HG03565 (cell line): ENCODE results near the gene CISTR.
"Not testable (repeated sequence)": the region's sequence is repeated elsewhere in the genome, so short reads cannot be mapped to it uniquely, and the experiment has no call there.

Source experiments
- ATAC-seq: cut with Tn5 transposase; IDR thresholded peaks from one replicate; pipeline ENCODE4 v1.9.1; 2021; ENCODE audit warnings: mild to moderate bottlenecking, moderate library complexity; ENCODE audit not compliant: unreplicated experiment

The CISTR gene

DNA sequence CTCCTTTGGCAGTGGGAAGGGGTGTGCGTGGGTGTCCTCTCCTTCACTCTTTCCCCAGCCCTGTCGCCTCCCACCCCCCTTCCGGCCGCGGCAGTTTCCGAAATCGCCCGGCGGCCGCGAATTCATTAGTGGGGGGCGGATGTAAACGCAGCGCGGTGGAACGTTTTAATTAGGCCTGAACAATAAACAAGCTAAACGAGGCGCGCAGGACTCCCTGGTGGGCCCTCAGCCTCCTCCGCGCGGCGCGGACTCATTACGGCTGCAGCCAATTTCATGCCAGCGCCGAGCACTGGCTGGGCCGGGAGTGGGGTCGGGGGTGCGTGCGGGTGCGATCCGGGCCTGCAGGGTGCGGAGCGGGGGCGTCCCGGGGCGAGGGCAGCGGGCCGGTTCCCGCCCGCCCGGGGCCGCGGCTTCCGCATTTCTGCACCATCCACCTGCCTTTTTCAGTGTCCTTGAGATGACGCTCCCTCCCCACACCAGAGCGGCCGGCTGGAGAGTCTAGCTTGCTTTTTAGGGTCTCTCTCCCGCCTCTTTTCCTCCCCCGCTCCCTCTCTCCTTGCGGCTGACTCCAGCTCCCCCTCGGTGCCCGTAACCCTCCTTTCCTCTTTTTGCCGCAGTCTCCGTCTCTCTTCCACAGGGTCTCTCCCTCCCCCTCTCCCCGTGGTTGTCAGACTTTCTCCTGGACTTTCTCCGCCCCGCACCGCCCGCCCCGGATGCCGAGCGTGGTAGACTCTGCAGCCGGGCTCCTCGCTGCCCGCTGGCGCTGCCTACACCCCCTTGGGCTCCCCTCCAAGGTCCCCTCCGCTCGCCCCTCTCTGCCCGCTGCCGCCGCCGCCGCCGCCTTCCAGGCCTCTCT is at the start of gene CISTR:
Gene CISTR, minus strand, starts transcription at position 644 of the 856 bp plus-strand sequence.
- no peak for ATAC-seq

DNA sequence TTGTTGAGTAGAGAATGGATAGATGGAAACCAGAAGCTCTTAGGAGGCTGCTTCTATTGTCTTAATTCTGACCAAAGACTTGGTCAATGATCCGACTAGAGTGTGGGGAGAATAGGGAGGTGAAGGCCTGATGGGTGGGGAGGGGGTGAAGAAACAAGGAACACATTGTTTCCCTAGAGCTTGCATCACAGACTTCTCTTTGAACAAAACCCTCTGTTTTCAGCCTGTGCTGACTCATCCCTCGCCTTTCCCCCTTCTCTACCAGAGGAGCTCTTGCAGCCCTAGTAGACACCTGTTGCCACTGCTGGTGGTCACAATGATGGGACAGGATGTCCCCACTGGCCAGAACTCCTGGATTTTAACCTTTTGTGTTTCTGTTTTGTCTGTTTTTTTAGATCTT is 46.8 kb upstream of the CISTR start:
- no peak for ATAC-seq

DNA sequence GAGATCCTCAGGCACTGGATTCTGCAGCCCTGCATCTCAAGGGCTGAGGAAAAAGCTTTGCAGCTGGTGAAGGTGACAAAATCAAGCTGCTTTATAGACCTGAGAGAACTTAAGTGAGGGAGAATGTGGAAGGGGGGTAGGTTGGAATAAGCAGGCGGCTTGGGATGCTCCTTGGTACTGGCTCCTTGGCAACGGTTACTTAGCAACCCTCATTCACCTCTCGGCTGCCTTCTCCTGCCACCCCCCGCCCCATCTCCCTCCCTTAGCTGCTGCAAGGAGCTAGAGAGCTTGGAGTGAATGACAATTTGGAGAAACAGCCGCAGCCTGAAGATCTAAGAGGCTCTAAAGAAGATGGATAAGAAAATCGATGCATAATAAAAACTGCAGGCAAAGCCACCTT is 44.1 kb upstream of the CISTR start:
- ATAC-seq = no peak

DNA sequence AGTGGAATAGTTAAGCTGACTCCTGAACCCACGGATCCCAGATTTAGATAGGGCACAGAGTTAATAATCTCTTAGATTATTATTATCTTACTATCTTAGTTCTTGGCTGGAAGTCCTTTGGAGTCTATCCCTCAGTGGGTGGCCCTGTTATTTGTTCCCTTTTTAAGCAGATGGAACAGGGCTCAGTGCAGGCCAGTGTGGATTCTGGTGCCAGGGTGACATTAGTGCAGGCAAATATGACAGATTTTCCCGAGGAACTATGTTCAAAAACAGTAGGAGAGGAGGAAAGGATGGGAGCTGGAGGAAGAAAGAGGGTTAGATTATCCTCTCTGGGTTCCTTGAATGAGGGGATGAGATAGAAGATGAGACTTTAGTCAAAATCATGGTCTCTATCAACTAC is 41.4 kb upstream of the CISTR start:
- no peak for ATAC-seq

DNA sequence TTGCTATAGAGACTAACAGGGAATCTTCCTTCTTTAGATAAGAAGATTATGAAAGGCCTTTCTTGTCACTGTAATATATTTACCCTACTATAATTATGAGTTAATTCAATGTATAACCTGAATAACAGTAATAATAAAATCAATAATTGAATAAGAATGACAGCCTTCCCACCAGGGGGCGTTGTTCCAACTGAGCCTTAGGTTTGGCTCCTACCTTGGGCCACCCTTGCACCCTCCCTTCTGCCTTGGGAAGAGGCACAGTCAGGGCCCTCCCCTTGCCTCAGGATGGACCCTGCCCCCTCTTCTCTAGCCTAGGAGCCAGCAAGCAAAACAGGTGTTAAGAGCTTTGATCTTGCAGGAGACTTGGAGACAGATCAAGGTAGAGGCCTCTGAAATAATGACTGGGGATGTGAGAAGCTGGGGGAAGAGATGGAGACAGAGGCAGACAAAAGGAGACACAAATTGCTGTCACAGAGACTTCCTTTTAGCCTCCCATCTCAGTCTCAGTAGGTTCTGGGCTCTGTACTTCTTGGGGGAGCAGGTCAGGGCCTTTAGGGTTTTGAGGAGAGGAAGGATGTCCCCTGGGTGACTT is 40.1 kb upstream of the CISTR start:
- no peak for ATAC-seq

DNA sequence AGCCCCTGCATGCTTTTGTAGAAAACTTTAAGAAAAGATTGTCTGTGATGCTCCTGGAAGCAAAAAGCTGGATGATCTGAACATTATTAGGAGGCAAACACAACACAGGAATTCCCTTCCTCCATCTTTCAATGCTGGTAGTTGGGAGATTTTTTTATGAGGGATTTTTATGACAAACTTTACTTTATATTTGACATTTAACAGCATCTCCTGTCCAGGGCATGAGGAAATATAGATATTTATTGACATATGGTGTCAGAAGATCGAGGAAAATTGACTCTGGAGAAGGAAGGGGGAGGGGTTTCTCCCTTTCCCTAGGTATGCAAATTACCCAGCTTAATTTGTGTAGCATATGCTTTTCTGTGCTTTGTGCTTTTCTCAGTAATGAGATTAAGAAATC is 37.8 kb upstream of the CISTR start:
- no peak for ATAC-seq

DNA sequence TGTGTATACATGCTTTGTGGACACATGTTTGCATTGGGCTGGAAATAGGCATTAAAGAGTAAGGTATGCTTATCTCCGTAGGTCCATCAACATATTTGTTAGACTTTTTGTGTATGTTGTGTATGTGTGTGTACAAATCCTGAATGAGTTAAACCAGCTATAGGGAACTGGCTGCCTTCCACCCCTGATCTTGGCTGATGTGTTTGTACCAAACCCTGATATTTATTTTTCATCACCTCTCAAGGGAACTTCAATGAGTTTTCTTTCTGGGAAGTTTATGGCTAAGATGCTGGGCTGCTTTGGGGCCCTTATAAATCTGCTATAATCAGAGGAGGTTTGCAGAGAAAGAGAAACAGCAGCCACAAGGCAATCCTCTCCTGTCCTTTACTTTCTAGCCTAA is 37.1 kb upstream of the CISTR start:
- no peak for ATAC-seq

DNA sequence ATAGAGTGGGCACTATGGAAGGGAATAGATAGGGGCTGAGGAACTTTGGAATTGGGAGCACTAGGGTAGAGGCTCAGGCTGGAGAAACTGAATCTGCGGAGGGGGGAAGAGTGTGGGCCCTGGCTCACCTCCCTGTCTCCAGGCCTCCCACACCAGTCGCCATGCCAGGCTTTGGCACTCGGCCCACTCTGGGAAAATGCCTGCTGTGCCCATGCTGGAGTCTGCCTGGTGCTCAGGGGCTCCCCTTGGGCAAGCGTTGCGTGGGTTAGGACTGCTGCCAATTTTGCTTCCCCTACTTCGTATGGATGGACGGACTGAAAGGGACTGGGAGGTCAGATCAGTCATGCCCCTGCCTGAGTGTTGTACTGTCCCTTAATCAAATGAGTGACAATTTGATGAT is 34.6 kb upstream of the CISTR start:
- ATAC-seq = no peak

DNA sequence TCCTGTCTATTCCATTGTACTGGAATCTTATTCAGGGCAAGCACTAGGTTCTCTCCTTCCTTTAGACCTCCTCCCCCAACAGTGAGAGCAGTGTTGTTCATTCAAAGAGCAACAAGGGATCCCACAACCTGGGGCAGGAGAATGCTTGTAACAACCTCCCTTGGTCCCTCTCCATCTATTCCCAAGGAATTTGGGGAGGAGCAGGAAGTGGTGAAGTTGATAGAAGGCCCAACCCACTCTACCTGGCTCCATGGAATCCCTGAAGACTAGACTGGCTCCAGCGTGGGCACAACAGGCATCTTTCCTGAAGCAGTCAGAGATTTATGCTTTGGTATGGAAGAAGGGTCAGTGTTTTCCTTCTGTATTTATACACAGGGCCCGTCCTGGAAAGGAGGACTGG is 33.4 kb upstream of the CISTR start:
- ATAC-seq = no peak

DNA sequence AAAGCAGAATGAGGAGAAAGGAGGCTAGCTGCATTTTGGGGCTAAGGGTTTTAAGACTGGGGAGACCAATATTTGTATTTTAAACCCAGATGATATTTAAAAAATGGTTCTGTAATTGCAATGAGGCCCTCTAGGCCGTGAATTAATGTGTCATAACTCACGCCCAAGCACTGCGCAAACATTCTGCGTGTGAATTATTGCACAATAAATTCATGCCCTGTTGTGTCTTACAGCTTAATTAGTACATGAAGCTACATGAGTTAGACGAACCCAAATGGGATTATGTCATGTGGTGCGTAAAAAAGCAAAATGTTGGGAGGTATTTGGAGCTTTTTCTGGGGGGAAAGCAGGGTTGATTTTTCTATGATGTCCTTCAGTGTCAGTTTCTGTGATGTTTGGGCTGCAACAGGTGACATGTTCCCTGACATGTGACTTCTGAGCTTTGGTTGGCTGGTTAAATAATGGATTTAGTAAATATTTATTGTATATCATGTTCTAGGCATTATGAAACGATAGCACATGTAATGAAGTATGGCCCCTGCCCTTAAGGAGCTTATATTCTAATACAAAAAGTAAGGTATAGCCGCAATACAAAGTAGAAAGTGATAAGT is 30.4 kb upstream of the CISTR start:
- ATAC-seq = no peak

DNA sequence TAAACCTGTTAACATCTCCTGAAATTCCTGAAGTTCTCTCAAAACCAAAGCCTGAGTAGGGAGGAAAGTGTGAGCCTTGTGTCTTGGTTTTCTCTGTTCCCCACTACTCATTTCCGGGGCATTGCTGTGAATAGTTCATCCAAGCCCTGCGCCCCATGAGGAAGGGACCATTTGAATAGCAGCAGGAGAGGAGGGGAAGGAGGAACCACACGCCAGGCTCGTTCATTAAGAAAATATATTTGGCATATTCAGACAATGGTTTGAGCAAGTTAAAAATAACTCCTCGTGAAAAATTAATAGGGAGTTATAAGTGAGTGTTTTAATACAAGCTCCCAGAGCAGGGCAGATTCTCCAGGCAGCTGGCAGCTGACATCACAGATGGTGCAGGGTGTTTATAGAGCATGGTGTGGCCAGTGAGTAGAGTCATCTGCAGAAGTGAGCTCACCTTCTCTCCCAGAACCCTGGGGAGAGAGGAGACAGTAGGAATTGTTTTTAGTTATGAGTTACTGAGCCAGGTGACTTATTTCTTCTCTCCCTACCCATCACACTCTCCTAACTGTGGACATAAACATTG is 29.5 kb upstream of the CISTR start:
- no peak for ATAC-seq

DNA sequence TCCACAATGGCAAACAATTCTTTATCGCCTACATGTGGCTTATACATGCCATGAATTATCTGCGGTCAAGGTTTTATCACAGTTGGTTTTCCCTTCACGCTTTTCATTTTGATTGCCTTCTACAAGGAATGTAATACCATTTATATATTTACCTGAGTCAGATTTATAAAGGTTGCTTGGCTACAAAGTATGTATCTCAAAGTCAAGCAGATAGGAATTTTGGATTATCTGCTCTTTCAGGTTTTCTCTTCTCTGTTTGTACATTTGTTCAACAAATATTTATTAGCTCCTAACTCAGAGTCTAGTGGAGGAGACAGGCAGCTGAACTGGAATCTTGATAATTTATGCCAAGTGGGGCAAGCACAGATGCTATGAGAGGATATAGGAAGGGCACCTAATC is 28.5 kb upstream of the CISTR start:
- ATAC-seq = no peak

DNA sequence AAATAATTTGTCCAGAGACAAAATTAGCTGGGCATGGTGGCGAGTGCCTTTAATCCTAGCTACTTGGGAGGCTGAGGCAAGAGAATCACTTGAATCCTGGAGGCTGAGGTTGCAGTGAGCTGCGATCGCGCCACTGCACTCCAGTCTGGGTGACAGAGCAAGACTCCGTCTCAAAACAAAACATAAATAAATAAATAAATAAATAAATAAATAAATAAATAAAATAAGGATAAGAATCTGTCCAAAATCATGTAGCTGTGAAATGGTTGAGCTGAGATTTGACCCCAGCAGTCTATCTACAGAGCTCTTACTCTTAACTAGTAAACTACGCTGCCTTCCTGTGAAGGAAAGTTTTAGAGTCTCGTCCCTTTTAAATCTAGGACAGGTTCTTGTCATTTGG is 27.9 kb upstream of the CISTR start:
- ATAC-seq = not testable (repeated sequence)

DNA sequence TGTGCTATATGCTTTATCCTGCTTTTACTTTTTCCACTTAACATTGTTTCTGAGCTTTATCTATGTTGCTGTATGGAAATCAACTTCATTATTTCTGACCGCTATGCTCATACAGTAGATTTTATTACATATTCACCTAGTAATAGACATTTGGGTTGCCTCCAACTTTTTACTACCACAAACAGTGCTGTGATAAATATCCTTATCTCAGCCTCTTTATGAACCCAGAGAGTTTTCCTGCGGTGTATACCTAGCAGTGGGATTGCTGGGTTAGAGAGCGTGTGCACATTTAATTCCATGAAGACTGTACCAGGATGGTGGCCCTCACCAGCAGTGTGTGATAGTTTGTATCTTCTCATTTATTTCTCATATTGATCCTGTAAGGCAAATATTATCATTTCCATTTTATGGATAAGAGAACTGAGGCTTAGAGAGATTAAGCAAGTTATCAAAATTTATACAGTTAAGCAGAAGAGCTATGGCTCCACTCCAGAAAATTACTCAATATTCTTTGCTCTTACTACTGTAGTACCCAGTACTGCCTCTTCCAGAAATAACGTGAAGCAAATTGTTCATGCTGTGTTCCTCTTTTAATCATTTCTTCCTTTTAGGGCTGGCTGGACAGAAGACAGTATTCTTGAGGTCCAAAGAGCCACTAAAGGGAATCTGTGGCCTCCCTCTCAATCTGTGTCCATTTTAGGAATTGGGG is 26.3 kb upstream of the CISTR start:
- ATAC-seq = no peak

DNA sequence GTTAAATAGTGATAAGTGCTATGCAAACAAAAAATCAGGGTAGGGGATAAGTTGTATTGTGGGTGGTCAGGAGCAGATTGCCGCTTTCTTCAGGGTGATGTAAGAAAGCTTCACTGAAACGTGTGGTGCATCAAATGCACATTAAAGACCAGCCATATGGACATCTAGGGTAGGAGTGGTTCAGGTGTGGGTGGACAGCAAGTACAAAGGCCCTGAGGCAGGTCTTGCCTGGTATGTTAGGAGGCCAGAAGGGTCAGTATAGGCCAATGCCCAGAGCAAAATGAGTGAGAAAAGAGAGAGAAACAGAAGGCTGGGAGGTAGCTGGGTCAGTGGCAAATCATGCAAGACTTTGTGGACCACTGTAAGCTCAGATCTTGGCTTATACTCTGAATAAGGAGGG is 25.6 kb upstream of the CISTR start:
- no peak for ATAC-seq

DNA sequence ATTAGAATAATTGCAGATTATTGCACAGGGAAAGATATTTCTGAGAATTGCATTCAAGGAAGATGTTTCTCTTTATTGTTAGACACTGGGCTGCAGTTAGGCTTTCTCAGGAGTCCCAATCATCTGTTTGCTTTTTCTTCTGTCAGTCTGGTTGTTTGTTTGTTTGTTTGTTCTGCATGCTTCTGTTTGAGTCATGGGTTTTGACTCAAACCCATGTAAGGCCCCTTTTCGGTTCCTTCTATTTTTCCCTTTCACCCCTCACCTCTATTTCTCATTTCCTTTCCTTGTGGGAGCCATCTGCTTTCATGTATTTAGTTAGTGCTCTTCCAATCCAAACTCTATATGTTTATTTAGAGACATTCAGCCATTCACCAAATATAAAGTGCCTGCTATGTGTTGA is 25.1 kb upstream of the CISTR start:
- no peak for ATAC-seq

DNA sequence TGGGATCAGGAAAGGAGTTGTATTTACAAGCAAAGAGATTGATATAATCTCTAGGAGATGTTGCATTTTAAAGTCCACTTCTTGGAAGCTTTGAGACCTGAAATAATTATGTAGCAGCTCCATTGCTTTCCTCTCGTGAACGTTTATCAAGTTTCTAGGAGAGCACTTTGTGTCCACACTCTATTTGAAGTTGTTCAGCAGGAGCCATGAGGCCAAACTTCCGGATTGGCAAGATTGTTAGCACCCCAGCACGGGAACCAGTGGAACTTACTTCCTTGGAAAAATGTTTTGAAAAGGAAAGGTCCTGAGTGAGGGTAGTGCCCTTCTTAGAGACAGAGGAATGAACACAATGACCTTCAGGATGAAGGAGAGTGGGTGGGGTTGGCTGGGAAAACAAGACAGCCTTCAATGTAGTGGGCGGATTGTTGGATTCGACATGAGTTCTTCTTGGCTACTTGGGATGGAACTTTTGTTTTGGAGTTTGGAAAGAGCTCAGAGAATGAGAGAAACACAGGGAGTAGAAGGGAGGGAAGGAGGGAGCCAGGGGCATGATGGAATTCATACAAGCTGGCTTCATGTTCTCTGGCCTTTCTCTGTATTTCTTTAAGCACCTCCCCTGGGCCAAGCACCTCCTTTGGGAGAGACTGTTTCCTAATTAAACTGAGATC is 23.8 kb upstream of the CISTR start:
- no peak for ATAC-seq

DNA sequence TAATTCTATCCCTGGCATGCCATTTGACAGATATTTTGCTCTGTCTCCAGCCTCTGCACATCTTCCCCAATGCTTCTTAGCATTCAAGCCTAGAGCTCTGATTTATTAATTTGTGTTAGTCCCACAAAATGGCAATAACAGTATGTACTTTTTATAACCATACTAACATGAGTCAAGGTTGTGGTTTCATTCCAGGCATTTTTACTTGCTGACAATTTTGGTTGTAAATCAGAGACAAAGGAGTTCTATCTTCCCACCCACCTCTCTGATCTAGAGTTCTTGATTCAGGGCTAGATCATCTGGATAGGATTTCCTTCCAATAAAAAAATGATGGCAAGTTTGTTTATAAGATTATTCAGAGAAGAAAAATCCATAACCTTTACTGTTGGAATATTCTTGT is 18.5 kb upstream of the CISTR start:
- no peak for ATAC-seq

DNA sequence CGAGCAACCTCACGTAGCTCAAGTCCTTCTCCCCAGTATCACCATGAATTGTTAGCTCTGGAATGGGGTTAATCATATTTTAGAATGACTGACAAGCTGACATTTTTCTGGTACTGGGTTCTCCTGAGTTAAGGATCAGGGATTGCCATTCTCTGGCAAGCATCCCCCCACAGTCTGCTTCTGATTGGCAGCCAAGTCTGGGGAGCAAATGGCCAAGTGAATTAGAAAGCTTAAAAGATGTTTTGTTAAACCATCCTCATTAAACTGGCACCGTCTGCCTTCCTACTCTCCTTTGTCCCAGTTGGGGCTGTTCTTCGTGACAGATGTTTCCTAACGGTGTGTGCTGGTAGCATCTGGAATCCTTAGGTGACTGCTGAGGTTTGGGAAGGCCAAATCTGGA is 17.2 kb upstream of the CISTR start:
- no peak for ATAC-seq

DNA sequence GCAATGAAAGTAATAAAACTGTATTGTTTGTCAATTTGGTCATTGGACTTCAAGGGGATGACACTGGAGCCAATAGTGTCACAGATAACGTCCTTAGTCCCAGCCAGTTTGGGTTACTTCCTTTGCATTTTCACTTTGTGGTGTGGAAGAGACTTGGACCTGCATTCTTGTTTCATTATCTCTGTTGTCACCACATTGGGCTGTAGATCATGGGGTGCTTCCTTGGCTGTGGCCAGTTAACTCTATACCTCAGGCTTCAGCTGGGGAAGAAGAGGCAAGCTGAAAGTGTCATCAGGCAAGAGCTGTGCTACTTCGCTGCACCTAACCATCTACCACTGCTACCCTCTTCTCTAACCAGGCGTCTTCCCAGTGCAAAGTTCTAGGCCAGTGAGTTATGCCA is 15.1 kb upstream of the CISTR start:
- ATAC-seq = no peak

DNA sequence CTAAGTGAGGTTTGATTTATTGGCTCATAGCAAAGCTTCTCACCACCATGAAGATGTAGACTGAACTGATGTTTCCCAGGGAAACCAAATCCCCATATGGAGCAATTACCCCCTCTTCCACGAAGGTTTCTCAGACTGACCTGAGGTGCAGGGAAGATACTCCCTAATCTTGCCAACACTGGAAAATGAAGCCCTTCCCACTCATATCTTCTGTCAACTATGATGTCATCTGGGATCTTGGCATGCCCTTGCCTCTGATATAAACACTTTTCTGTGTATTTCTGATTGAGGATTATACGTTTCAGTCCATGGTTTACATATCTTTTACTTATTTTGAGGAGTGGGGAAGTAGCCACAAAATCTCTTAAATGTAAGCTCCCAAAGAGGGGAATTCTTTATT is 14.1 kb upstream of the CISTR start:
- no peak for ATAC-seq
